Panc1 (cell line): Measurements from ENCODE around the gene RNF114.

Experiments used
- CTCF ChIP-seq: fragments of 450-650 bp; IDR thresholded peaks from 2 replicates; pipeline ENCODE4 v1.5.1; 2017; ENCODE audit warnings: mild to moderate bottlenecking
- POLR2AphosphoS5 ChIP-seq: IDR thresholded peaks from 2 replicates; pipeline ENCODE4 v1.6.1; 2012; ENCODE audit warnings: mild to moderate bottlenecking, low read depth, low read length, moderate library complexity
- REST ChIP-seq, 2 experiments: IDR thresholded peaks; 2 replicates each; pipeline ENCODE4 v1.6.1; 2011 to 2012; ENCODE audit warnings: low read depth in 2 of 2, control low read depth in 1 of 2, low read length in 1 of 2, mild to moderate bottlenecking in 1 of 2, moderate library complexity in 1 of 2; ENCODE audit not compliant: insufficient read depth in 1 of 2
- SIN3A ChIP-seq: IDR thresholded peaks from 2 replicates; pipeline ENCODE4 v1.6.1; 2012; ENCODE audit warnings: low read depth, mild to moderate bottlenecking, low read length, moderate library complexity, borderline replicate concordance; ENCODE audit not compliant: insufficient read depth

- TF ChIP-seq CTCF (no peak), REST (IDR thresholded peaks at IDR 0.05; ENCODE audit: insufficient read depth in 1 of 2, low read depth in 2 of 2, low read length in 1 of 2) (no peak), SIN3A (no peak), POLR2AphosphoS5 (no peak)
These were observed 42.5 kb downstream of the RNF114 start for GRCh38 chr20:49978685-49979029.
